Large intestine (tissue), 3 donors: ENCODE measurements around the gene RAB11FIP2. TPM values are rescaled to one million over a fixed set of nuclear protein-coding genes. Genes with fewer than 3 reads are reported as not detected.

Experiments used
- DNase-seq, 2 donors: peaks; one replicate each; pipeline versions ENCODE4 v3.0.0 to v3.0.0-alpha.2; 2013
- H3K27ac ChIP-seq: one replicate; pipeline ENCODE4 v1.5.1; 2013; ENCODE audit warnings: low read length
- H3K27me3 ChIP-seq: 2 replicates; pipeline ENCODE4 v1.6.1; 2013; ENCODE audit warnings: low read length; ENCODE audit not compliant: control insufficient read depth, insufficient read depth
- H3K36me3 ChIP-seq: 2 replicates; pipeline ENCODE4 v1.6.1; 2013; ENCODE audit warnings: low read length; ENCODE audit not compliant: control insufficient read depth, insufficient read depth
- H3K4me1 ChIP-seq: one replicate; pipeline ENCODE4 v1.6.1; 2013; ENCODE audit warnings: low read length; ENCODE audit not compliant: control insufficient read depth, insufficient read depth
- H3K4me3 ChIP-seq: one replicate; pipeline ENCODE4 v1.5.1; 2013; ENCODE audit warnings: low read length
- H3K9me3 ChIP-seq: one replicate; pipeline ENCODE4 v1.6.1; 2013; ENCODE audit warnings: mild to moderate bottlenecking, low read depth, low read length, moderate library complexity; ENCODE audit not compliant: control insufficient read depth
- WGBS: methylation state at CpG from one replicate; pipeline ENCODE4 v1.1.5; 2013; ENCODE audit warnings: low lambda C conversion rate; ENCODE audit not compliant: insufficient coverage; 5-methylcytosine and 5-hydroxymethylcytosine counted together
- polyA plus RNA-seq: library from polyadenylated mRNA; unstranded; fragments of 120-200 nt; gene quantifications from one replicate; pipeline ENCODE4 v1.2.1, GENCODE V29; 2013

RAB11FIP2 gene
- polyA plus RNA-seq, 1 donor, result 16.4 TPM

DNA sequence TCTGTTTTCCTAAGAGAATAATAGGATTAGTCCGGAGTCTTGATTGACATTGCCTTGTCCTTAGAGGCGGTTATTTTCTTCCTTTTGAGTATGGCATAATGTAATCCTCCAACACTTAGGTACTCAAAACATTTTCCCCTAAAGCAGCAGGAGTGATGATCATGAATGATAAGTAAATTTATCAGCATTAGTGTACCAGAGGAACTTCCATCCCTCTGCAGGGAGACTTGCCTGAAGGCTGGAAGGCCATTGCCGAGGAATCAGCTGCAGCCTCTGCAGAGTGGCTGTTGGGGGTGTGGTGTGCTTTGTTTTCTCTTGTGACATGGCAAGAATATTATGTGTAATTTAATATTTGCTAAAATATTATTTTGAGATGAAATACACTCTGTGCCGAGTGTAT is 56.8 kb downstream of the RAB11FIP2 start:
- no peaks in the 10 kb centered on the region for H3K36me3 ChIP-seq

DNA sequence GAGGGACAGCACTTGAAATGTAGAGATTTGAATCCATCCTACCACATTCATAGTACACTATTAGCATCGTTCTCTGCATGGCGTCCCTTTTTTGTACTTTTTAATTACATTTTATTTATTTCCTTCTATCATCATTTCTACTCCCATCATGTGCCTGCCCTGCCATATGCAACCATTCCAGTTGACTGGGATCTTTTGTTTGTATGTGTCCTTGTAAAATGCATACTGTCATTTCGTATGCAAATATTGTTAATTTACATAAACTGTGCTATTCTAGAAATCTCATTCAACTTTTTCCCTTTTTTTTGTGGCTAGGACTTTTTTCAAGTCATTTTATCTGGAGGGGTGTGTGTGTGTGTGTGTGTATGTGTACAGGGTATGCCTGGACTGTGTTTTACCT is 57.9 kb downstream of the RAB11FIP2 start:
- H3K4me1 ChIP-seq, result no peaks in the 10 kb centered on the region
- H3K4me3 ChIP-seq, result no peak overlapping the region
- no peak for DNase-seq
- no peaks in the 10 kb centered on the region for H3K9me3 ChIP-seq
- no peaks in the 10 kb centered on the region for H3K27me3 ChIP-seq
- H3K36me3 ChIP-seq, result no peaks in the 10 kb centered on the region
- WGBS, result 90% methylated on average over 2 of the region's 3 CpGs
- H3K27ac ChIP-seq, result no peak overlapping the region

More for the DNA sequence above, 56.8 kb downstream of the RAB11FIP2 start:
- H3K4me3 ChIP-seq, result no peak overlapping the region
- H3K4me1 ChIP-seq, result no peaks in the 10 kb centered on the region
- WGBS, result 100% methylated on average over 2 of the region's 4 CpGs
- no peaks in the 10 kb centered on the region for H3K27me3 ChIP-seq
- H3K27ac ChIP-seq, result no peak overlapping the region
- DNase-seq, result no peak
- no peaks in the 10 kb centered on the region for H3K9me3 ChIP-seq

DNA sequence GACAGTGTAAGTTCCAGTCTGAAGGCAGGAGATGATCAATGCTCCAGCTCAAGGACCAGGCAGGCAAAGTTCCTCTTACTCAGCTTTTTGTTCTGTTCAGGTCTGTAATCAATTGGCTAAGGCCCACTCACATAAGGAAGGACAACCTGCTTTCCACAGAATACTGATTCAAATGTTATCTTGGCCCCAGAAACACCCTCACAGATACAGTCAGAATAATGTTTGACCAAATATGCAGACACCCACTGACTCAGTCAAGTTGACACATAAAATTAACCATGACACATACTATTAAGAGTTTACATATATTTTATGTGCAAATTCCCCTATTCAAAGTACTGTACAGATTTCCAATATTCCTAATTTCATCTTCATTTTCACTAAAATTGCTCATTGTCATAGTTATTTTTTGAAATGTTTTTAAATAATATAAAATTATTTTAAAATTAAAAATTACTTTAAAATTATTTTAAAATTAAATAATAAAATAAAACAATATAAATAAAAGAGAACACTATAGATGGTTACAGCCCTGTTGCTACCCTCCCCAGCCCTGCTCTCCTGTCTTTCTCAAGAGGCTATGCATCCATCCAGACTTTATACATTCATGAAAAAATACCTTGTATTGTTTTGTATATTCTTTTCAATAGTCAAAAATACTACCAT is 59.4 kb downstream of the RAB11FIP2 start:
- Histone ChIP-seq H3K4me1 (no peaks in the 10 kb centered on the region), H3K9me3 (no peaks in the 10 kb centered on the region), H3K36me3 (no peaks in the 10 kb centered on the region), H3K27me3 (no peaks in the 10 kb centered on the region), H3K4me3 (no peak overlapping the region), H3K27ac (no peak overlapping the region)
- no peak for DNase-seq

DNA sequence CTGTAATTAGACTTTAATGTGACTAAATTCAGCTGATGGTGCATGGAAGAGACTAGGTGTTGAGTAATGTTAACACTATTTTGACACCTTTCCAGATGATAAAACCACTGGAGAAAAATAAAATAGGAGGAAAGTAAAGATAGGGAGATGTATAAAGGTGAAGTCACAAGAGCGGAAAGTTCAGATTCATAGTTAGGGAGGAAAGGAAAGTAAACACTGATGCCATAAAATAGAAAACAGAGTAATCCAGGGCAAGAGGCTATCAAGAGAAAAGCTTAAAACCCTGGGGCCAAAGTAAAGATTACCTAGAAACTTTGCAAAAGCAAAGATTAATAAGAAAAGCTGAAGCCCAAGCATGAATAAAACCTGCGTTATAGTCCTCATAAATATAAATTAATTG is 62.8 kb downstream of the RAB11FIP2 start:
- Histone ChIP-seq H3K27me3 (no peaks in the 10 kb centered on the region), H3K27ac (no peak overlapping the region), H3K36me3 (no peaks in the 10 kb centered on the region), H3K4me3 (no peak overlapping the region), H3K4me1 (no peaks in the 10 kb centered on the region), H3K9me3 (no peaks in the 10 kb centered on the region)
- peak in 1 of 2 donors; percentile 55 for DNase-seq
- WGBS, result 22% methylated on average over 1 of the region's 2 CpGs

DNA sequence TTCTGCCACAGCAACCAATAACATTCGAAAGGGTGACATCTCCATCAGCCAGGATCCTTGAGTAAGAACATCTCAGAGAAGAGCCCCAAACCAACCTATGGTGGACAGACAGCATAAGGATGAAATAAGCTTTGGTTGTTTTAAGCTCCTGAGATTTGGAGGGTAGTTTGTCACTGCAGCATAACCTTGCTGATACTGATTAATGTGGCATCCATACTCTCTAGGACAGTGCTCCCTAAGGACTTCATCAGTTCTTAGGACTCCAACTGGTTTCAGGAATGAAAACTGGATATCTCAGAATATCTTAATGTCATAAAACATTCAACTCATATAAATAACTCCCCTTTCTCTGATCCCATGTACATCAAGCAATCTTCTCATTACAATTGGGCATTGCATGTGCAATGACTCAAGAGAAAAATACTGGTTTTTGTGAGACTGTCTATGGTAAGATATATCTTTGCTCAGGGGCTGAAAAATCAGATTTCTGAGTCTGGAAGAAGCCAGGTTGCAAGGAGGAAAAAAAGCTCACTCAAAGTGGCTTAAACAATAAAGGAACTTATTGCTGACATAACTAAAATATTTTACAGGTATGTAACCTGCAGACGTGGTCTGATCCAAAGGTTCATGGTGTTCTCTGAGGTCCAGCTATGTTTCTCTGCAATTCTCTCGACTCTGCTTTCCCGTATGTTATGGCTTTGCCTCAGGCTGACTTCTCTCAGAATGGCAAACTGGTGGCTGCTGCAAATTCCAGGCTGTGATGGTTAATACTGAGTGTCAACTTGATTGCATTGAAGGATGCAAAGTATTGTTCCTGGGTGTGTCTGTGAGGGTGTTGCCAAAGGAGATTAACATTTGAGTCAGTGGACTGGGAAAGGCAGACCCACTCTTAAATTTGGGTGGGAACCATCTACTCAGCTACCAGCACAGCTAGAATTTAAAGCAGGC is 65.7 kb downstream of the RAB11FIP2 start:
- Histone ChIP-seq H3K27ac (no peak overlapping the region), H3K27me3 (no peaks in the 10 kb centered on the region), H3K4me1 (no peaks in the 10 kb centered on the region), H3K9me3 (no peaks in the 10 kb centered on the region), H3K4me3 (no peak overlapping the region), H3K36me3 (no peaks in the 10 kb centered on the region)
- WGBS, result 100% methylated on average over 2 of the region's 4 CpGs
- DNase-seq, result no peak

DNA sequence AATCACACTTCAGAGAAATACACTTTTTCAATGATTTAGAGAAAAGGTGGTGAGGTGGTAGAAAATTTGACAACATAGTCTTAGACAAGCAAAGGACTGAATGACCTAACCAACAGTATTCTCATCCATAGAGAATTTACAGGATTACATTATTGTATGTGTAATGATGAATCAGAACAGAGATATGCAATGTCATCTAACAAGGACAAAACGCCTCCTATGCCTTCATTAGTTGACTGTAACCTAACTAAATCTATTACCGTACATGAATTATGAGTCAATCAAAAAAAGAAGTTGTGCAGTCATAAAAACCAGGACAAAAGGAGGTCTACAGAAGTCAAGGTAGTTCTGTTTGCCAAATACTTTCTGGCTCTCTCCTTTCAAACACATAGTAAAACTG is 66.5 kb downstream of the RAB11FIP2 start:
- Histone ChIP-seq H3K27me3 (no peaks in the 10 kb centered on the region), H3K9me3 (no peaks in the 10 kb centered on the region), H3K36me3 (no peaks in the 10 kb centered on the region), H3K4me3 (no peak overlapping the region), H3K27ac (no peak overlapping the region), H3K4me1 (no peaks in the 10 kb centered on the region)
- no peak for DNase-seq
- no CpG with 5 or more reads among the region's 2 CpGs for WGBS

DNA sequence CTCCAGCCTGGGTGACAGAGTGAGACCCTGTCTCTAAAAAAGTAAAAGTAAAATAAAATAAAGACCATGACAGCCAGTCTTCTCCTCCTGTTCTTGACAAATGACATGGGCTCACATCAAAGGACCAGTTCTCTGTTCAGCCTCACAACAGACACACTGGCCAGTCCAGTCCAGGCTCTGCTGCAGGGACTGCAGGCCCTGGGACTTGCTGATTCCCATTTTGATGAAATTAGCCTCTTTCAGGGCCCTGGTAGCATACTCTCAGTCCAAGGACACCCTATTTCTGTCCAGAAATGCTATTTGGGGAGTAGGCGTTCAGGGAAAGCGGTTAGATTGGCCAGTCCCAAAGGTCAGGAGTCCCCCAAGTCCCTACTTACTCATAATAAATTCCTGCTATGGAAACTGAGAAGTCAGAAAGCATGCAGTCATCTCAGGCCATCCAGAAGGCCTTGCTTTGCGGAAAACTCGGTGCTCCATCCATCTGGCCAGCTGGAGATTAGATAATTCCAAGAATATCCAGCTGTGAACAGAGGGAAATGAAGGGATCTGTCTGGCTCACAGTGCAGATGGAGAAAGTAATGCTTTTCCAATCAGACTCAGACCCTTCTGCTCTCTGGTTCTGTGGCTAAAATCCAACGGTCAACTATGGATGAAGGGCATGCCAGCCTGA is 74.4 kb downstream of the RAB11FIP2 start:
- Histone ChIP-seq H3K4me3 (no peak overlapping the region), H3K4me1 (no peaks in the 10 kb centered on the region), H3K27me3 (peaks cover 5% of the 10 kb centered on the region), H3K9me3 (no peaks in the 10 kb centered on the region), H3K27ac (no peak overlapping the region), H3K36me3 (no peaks in the 10 kb centered on the region)
- WGBS, result no CpG with 5 or more reads among the region's 5 CpGs
- DNase-seq, result peak in 1 of 2 donors; percentile 6

DNA sequence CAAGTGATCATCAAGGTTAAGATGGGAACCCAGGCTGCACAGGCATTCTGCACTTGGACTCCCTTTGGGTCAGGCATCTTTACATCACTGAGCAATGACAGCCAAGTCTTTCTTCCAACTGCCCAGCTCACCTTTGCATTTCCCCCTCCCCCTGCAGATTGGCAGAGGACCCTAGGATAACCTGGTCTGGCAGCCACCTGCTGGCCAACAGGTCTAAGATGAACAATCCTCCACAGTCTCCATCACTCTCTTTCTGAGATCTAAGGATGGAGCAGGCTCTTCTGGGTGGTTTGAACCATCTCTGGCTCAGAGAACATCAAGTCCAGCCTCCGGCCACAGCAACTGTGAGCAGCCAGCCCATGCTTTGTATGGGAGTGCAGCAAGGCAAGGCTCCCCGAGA is 75.8 kb downstream of the RAB11FIP2 start:
- H3K27me3 ChIP-seq, result peaks cover 5% of the 10 kb centered on the region
- H3K4me1 ChIP-seq, result no peaks in the 10 kb centered on the region
- DNase-seq, result no peak
- H3K4me3 ChIP-seq, result no peak overlapping the region
- no CpG with 5 or more reads among the region's 2 CpGs for WGBS
- H3K9me3 ChIP-seq, result no peaks in the 10 kb centered on the region
- H3K36me3 ChIP-seq, result no peaks in the 10 kb centered on the region
- H3K27ac ChIP-seq, result no peak overlapping the region

DNA sequence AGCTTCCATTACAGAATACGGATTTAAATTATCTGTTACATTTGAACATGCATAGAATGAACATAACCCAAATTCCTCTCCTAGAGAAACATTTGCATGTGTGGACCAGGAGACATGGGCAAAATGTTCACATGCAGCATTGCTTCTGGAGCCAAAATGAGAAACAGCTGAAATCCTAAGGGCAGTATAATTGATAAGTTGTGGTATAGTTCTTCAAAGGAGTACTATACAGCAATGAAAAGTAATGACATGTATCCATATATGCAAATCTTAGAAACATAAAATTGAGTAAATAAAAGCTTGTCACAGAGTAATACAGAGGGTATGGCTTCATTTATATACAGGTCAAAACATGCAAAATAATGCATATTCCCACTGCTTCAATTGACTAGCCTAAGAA is 77.1 kb downstream of the RAB11FIP2 start:
- H3K36me3 ChIP-seq, result no peaks in the 10 kb centered on the region
- H3K4me1 ChIP-seq, result no peaks in the 10 kb centered on the region
- no peak overlapping the region for H3K4me3 ChIP-seq
- no peak overlapping the region for H3K27ac ChIP-seq
- peaks cover 5% of the 10 kb centered on the region for H3K27me3 ChIP-seq
- WGBS, result no CpG with 5 or more reads among the region's 1 CpG
- H3K9me3 ChIP-seq, result no peaks in the 10 kb centered on the region
- no peak for DNase-seq

DNA sequence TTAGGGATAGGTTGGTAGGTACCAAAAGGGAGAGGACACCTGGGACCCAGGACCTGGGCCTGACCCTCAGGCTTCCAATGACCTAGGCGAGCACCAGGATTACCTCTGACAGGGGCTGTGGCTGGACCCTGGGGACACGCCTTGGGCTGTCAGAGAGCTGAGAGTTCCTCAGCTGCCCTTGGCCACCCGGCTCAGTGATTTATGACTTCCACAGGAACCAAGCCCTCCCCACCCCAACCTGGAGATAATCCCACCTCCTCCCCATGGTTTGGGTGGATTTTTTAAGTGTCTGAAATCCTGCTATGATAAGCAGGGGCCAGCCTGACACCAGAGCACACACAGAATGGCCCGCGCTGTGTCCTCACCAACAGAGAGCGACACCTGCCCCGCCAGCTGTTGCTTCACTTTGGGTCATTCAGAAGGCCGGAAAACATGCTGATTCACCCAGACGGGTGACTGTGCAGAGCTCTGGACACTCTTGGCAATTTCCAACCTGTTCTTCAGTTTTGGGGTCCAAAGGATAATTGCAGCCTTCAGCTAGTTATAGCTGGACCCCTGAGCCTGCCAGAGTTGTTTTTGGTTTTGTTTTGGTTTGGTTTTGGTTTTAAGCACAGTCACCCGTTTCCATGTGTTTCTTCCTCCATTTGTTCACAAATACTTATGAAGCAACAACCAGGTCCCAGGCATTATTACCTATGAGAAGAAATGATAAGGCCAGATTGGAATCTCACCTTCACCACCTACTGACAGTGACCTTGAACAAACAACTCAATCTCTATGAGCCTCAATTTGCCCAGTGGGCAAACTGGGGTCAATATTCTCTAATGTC is 78.2 kb downstream of the RAB11FIP2 start:
- no peak overlapping the region for H3K4me3 ChIP-seq
- no peaks in the 10 kb centered on the region for H3K4me1 ChIP-seq
- no peaks in the 10 kb centered on the region for H3K36me3 ChIP-seq
- 100% methylated on average over 1 of the region's 10 CpGs for WGBS
- peak; percentile 6 to 10 for DNase-seq
- no peak overlapping the region for H3K27ac ChIP-seq
- H3K27me3 ChIP-seq, result peaks cover 5% of the 10 kb centered on the region
- H3K9me3 ChIP-seq, result no peaks in the 10 kb centered on the region
